Measurements from ENCODE around the gene CD300LG.

- TF ChIP-seq CTCF (IDR thresholded peaks at IDR 0.05) (no peak), POLR2A (IDR thresholded peaks at IDR 0.05) (no peak)
Measured at GRCh38 chr17:43813386-43813785, 33.6 kb upstream of the CD300LG start.

All from prostate gland (tissue), 2 donors.